GM19193 (cell line): Measurements from ENCODE around the gene SOX6.

Source experiments
- POLR2A ChIP-seq: IDR thresholded peaks from 4 replicates; pipeline ENCODE4 v1.6.1; 2011; ENCODE audit not compliant: insufficient read depth, insufficient read length; ENCODE audit errors: extremely low read depth

SOX6 gene

DNA sequence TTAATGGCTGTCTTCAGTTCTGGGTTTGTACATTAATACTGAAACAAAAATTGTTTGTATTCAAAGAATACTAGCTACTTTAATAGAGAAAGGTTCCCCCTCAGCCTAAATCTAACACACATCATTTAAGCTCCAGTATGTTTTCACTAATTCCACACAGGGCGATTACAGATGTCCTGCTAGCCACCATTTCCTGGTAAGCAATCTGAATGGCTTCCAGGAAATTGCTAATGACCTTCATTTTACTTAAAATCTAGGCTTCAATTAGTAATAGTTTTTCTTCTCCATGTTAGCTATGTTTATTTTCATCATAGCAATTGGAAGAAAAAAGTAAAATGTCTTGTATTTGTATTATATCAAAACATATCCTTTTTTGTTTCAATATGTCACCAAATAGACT is 132.8 kb downstream of the SOX6 start:
- no peak for TF ChIP-seq POLR2A

DNA sequence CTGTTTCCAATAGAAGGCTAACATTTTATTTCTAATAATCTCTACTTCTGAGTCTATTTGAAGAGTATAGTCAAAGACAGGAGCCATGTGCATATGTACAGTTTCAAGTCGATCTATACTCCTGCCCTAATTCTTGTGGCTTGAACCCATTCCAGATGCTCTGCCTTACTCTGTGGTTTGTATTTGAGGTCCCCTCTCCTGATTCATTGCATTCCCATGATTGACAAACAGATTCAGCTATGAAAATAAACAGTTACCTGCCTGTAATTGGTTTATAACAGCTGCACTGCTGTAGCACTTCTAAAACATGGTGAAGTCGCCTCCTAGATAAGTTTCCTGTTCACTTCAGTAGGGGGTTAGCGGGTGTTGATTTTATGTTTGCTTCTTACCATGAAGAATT is 138.7 kb downstream of the SOX6 start:
- TF ChIP-seq POLR2A = no peak

DNA sequence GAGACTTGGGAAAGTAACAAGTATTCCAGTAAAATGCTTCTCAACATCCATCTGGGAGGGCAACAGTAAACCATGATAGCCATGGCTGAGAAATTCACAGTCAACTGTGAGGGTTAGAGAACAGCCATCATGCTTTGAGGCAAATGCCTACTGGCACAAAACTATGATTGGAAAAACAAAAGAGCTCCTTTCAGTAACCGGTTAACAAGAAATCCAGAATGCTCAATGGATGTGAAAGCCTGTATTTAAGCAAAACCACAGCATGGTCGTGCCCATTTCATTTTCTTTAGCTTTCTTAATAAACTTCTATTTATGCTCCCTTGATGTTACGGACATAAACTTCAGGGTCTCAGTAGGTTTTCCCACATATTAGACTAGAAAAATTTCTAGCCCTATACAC is 139.5 kb downstream of the SOX6 start:
- no peak for TF ChIP-seq POLR2A

DNA sequence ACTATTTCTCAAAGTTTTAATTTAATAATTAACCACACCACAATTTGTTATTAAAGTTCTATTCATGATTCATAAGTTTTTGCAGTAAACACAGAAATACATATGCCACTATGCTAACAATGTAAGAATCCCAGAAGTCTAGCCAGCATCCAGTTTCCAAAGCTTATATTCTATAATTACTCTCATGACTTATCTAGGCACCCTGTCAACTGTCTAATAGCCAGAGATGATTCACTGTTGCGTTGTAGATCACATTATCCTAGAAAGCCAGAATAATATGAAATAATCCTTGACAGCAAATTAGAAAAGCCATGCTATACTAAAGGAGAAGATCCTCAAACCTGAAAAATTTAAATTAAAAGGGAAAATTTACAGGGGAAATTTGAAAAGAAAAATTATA is 141.0 kb downstream of the SOX6 start:
- no peak for TF ChIP-seq POLR2A

DNA sequence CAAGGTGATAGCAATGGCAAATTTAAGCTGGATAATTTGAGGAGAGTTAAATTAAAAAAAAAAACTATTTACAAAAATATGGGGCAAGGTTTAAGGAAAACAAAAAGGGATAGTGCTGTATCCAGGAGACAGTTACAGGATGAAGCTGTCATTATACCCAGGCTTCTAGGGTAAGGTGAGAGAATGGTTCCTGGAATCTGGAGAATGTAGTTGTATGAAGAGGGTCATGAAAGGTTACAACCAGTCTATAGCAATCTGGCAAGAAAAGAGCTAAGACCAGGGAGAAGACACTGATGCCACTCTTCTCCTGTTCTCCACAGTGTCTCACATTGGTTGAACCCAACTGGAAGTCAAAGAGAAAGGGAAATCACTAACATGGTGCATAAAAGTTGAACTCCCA is 144.9 kb downstream of the SOX6 start:
- no peak for TF ChIP-seq POLR2A

DNA sequence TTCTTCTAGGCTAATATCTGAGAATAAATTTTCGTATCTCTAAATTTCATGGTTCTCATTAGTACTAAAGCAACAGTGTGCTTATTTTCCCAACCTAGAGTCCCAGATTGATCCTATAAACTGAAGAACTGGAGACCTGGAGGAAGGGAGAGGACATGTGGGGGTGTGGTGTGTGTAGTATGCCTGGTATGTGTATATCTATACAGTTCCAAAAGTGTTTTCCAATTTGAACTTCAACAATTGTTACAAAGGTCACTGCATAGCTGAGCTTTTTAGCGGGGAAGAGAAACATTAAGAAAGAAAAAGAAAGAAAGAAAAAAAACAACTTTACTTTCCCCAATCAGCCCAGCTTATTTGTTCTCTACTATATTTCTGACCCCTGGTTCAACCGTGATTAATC is 152.1 kb downstream of the SOX6 start:
- TF ChIP-seq POLR2A = no peak

DNA sequence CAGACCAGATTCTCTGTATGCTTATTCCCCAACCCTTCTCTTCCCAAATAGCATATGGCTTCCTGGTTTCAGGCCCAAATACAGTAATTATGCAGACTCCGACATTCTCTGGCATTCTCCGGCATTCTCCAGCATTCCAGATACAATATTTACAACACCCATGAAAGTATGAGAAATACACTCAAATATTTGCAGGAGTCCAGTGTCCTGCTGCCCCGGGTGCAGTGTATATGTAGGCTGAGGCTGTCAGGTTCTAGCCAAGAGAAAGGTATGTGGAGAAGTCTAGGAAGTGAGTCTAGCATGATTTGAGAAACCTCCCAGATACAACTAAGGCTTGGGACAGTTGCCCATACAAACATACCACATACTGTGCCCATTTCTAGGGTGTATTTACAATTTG is 160.7 kb downstream of the SOX6 start:
- no peak for TF ChIP-seq POLR2A

DNA sequence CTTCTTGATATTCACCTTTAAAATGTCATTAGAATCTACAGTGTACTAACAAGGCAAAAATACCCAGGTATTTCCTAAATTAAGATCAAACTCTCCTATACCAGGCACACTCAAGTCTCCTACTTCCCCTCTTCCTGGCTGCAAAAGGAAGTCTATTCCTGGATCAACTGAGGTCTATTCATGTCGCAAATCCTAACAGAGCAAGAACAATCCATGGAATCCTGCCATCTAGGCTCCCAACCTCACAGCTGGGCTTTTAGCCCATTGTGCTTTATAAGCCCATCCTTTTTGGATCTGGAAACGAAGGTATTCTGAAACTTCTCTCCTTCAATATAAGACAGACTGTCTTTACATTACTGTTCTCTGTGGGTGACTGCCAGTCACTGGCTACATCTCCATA is 161.8 kb downstream of the SOX6 start:
- TF ChIP-seq POLR2A = no peak

DNA sequence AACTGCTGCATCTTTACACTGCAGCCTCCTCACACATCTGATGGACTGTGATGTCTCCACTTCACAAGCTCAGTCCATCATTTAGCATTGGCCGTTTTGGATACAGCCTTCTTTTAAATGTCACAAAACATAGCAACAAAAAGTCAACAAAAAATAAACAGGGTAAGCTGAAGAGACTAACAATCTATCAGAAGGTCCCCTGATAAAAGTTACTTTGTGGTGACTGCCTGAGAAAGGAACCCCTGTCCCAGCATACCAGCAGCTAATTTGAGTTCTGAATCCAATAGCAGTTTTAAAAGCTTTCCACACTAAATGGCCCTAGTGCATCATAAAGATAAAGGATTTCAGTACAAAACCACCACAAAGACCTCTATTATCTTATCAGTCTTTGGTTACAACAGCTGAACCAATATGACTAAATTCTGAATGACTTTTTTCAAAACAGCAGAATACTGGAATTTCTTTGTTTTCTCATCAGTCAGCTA is 162.4 kb downstream of the SOX6 start:
- TF ChIP-seq POLR2A = no peak

DNA sequence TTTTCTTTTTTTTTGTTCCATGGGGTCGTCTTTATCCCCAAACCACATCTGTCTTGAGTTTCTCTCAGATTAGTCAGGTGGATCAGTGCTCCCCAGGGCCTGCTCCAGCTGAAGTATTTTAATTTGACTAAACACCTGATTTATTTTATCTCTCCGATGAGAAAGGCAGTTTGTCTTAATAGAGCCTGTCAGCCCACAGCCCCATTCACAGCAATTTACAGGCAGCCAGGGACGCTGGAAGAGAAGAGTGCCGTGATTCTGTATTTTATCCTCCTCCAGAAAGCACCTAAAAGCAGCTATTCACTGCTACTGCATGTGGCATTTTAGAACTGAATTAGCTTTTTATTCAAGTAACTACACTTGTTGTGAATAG is 164.5 kb downstream of the SOX6 start:
- TF ChIP-seq POLR2A = no peak

DNA sequence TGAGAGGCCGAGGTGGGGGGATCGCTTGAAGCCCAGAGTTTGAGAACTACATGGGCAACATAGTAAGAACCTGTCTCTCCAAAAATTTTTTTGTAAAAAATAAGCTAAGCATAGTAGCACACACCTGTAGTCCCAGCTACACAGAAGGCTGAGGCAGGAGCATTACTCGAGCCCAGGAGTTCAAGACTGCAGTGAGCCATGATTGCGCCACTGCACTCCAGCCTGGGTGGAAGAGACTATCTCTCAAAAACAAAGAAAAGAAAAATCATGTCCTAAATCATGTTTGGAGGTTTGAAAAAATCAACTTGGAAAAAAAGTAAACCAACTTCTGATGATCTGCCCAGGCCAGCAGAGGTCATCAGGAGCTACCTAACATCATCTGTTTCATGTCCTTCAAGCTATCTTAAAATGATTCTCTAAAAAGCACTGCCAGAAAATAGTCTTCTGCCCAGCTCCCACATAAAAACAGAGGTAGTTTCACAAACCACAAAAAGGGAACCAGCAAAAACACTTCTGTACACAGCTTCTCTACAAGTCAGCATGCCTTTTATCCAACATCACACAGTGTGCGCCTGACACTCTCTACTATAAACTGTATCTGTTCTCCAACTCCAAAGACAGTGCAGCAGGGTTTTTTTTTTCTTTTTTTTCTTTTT is 165.0 kb downstream of the SOX6 start:
- no peak for TF ChIP-seq POLR2A

DNA sequence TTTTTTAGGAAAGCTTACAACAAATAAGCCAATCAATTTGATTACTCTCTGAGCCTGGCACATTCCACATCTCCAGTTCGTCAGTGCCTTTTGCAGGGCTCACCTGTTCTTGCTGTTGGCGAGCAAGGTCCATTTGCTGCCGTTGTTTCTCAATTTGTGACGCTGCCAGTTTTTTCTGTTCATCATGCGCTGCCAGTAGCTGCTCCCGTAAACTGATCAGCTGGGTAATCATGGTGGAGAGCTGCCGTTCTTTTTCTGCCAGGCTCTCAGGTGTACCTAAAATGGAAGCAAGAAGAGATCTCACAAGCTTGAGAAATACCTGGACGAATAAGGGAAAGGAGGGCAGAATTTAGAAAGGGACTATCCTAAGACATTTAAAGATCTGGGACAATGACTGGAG is 169.7 kb downstream of the SOX6 start:
- no peak for TF ChIP-seq POLR2A

DNA sequence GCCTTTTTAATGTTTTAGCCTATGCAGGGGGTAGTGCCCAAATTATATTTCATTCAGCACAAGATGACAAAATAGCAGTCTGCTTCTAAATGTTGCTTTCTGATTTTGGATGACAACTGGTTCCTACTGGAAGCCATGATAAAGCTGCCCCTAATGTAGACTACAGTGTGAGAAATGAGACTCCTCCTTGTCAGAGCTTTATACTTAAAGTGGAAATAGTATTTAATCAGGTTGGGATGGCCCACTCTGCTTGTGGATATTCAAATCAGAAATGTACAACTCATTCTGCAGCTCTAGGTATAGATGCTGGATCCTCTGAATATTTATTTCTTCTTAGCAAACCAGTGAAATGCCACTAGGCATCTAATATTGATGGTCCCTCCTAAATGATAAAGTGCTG is 171.3 kb downstream of the SOX6 start:
- TF ChIP-seq POLR2A = no peak

DNA sequence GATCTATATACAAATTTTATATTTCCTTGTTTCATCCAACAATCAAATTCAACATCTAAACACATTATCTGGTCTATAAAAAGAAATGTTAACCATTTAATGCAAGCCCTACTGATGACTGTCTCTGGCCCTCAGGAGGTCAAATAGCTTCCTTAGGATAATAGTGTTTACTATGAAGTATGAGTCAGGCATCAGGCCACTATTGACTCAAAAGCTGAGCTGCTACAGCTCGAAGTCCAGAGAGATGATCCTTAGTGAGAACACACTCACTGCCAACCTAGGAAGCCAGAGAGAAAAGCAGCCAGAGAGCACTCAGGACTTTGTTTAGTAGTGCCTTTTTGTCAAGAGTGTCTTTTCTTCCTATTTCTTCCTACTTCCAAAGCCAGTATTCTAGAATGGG is 171.8 kb downstream of the SOX6 start:
- no peak for TF ChIP-seq POLR2A

DNA sequence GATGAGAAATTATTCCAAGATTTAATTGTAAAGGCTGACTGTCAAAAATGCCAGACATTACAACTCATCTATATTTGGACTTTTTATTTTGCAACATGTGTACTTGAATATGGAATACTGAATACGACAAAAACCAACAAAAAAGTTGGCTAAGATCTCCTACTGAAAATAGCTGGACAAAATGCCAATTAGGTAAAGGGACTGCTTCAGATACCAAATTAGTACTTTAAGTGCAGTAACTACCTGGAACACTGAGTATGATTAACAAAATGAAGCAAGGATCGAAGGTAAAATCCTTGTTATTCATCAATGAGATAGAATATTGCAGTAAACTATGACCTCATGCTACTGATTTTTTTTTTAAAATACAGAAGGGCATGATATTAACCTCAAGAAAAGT is 173.8 kb downstream of the SOX6 start:
- TF ChIP-seq POLR2A = no peak

DNA sequence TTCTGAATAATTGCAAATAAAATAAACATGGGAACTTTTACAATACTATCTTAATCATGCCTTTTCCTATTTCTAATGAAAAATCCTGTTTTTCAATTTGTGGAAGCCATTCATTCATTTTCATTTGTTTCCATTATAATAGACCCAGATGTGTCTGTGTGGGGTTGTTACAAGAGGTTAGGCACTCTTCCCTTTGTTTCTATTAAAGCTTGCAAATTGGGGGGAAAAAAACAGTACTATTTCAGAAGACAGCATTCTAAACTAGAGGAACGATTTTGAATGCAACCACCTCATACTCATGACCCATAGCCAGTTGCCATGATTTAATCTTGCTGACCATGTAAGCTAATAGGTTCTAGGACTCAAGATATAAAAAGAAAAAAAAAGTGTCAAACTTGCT is 175.5 kb downstream of the SOX6 start:
- TF ChIP-seq POLR2A = no peak

DNA sequence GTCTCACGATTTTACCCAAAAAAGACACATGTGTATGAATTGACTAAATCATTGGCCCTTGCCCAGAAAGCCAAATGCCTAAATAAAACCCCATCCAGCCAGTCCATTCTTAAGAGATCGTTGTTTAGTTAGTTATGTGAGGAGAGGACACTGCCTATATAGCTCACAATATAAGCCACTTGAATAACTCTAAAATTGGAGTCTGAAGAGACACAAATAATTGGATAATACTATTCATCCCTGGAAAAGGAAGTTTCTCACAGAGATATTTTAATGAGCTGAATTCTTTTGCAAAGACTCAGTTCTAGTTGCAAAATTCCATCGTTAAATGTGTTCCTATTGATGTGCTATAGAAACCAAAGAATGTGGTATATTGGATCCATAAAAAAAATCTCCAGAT is 176.7 kb downstream of the SOX6 start:
- TF ChIP-seq POLR2A = no peak
